Gastrocnemius medialis (tissue), 4 donors: ENCODE results near the gene HLA-DMA.

Experiments
- CTCF ChIP-seq, 5 experiments: fragments of 450-650 bp in 3 of 5; fragments of 200-600 bp in 2 of 5; sonication (generic) in 2 of 5; IDR thresholded peaks in 4 of 5; conservative IDR thresholded peaks in 1 of 5; 1 replicate in 4 of 5; 2 replicates in 1 of 5; pipeline ENCODE4 v1.5.1; 2016 to 2019; ENCODE audit warnings: antibody characterized with exemption in 5 of 5, mild to moderate bottlenecking in 3 of 5, moderate library complexity in 3 of 5
- POLR2A ChIP-seq, 2 donors: fragments of 450-650 bp; IDR thresholded peaks; one replicate each; pipeline ENCODE4 v1.6.1; 2017; ENCODE audit warnings: antibody characterized with exemption in 2 of 2, mild to moderate bottlenecking in 2 of 2, moderate library complexity in 2 of 2

GRCh38 chr6:32982702-32983492 lies 30.0 kb upstream of the HLA-DMA start:
- TF ChIP-seq CTCF (IDR thresholded peaks at IDR 0.05 in 4 of 5, conservative IDR thresholded peaks at IDR 0.05 in 1 of 5) (no peak), POLR2A (IDR thresholded peaks at IDR 0.05) (no peak)
